GM12892 (cell line): Measurements from ENCODE around the gene TMEM9. TPM values are rescaled to one million over a fixed set of nuclear protein-coding genes. Genes with fewer than 3 reads are reported as not detected.

Source experiments
- DNase-seq: peaks from one replicate; pipeline ENCODE4 v3.0.0; 2011; ENCODE audit not compliant: insufficient read length
- FAIRE-seq: peaks from 2 replicates; lab custom pipeline; 2011; peaks lifted over from hg19 to GRCh38; lab: Jason Lieb, UNC
- POLR2A ChIP-seq: IDR thresholded peaks from 2 replicates; pipeline ENCODE4 v1.6.1; 2011; ENCODE audit warnings: low read depth, low read length, control low read depth
- POLR2AphosphoS5 ChIP-seq: IDR thresholded peaks from 2 replicates; pipeline ENCODE4 v1.6.1; 2011; ENCODE audit warnings: low read depth, low read length, control low read depth
- TAF1 ChIP-seq: IDR thresholded peaks from 2 replicates; pipeline ENCODE4 v1.6.1; 2011; ENCODE audit warnings: low read depth, mild to moderate bottlenecking, control low read depth, low read length, borderline replicate concordance
- polyA plus RNA-seq: library from polyadenylated mRNA; unstranded; fragments of >200 nt; gene quantifications from one replicate; pipeline ENCODE4 v1.2.1, GENCODE V29; 2012; ENCODE audit warnings: missing spikeins, inconsistent platforms; ENCODE audit not compliant: missing spikeins

The TMEM9 gene
- 31.1 TPM for polyA plus RNA-seq

- no peak for TF ChIP-seq POLR2A
- TF ChIP-seq POLR2AphosphoS5: no peak
- no peak for TF ChIP-seq TAF1
- FAIRE-seq: peak; percentile 72
- peak; percentile 97 for DNase-seq
These were observed at the start of gene TMEM9 for GRCh38 chr1:201154389-201155165. TMEM9 (minus strand) TSS chr1:201154474; CDS start chr1:201153923, 551 bp downstream.

- TF ChIP-seq TAF1: no peak
- TF ChIP-seq POLR2AphosphoS5: no peak
- TF ChIP-seq POLR2A: no peak
- no peak for DNase-seq
- FAIRE-seq: no peak
These were observed 44.3 kb upstream of the TMEM9 start for GRCh38 chr1:201198598-201198997.

GRCh38 chr1:201194046-201194445 is 39.8 kb upstream of the TMEM9 start:
- no peak for FAIRE-seq
- TF ChIP-seq TAF1 (no peak), POLR2AphosphoS5 (no peak), POLR2A (no peak)
- no peak for DNase-seq

DNA sequence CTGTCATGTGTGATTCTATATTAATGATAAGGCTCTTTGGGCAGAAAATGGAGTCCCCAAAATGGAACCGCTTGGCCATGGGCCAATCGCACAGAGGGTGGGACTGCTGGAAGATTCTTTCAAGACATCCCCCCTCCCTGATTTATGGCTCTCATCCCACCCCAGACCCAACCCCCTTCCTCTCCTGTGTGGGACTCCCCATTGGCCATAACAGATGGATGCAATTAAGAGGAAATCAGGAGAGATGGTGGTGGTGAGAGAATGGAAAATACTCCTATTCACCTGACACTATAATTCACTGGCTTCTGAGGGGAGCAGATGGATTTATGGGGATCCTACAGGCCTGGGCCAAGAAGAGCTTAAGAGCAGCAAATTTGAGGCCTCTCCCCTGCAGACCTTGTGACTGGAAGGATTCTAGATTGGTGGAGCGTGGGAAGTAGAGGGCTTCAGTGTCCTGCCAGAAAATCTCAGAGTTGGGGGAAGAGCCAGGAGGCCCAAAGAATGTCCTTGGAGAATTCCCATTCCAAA is 38.1 kb upstream of the TMEM9 start:
- no peak for DNase-seq
- TF ChIP-seq POLR2AphosphoS5: no peak
- no peak for TF ChIP-seq POLR2A
- TF ChIP-seq TAF1: no peak
- FAIRE-seq: no peak

- no peak for FAIRE-seq
- no peak for DNase-seq
- TF ChIP-seq POLR2AphosphoS5 (no peak), TAF1 (no peak)
These were observed 37.5 kb upstream of the TMEM9 start for GRCh38 chr1:201191653-201192260.

DNA sequence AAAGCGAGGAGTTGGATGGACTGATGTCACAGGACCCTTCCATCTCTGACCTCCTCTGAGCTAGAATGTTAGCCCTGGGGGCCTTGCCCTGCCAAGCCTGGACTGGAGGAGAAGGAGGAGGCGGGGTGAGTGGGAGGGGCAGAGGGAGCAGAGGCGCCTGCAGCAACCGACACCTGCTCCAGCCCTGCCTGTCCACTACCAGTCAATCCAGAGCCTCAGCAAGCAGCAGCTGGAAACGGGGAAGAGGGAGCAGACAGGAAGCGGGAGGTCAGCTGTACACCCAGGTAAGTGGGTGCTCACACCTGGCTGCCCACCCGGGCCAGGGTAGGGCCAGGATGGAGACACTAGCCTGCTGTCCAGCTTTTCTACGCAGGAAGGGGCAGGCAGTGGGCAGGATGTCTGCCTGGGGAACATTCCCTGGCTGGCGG is 36.4 kb upstream of the TMEM9 start, which contains the start of gene IGFN1:
Gene IGFN1, plus strand, starts transcription at position 201 of the 428 bp plus-strand sequence. CDS start 2,470 bp downstream, outside the sequence.
- TF ChIP-seq POLR2A: no peak
- no peak for TF ChIP-seq TAF1
- no peak for TF ChIP-seq POLR2AphosphoS5
- FAIRE-seq (no peak), DNase-seq (no peak)

GRCh38 chr1:201190005-201190404 is 35.7 kb upstream of the TMEM9 start:
- FAIRE-seq (no peak), DNase-seq (no peak)
- TF ChIP-seq POLR2AphosphoS5 (no peak), TAF1 (no peak), POLR2A (no peak)

DNA sequence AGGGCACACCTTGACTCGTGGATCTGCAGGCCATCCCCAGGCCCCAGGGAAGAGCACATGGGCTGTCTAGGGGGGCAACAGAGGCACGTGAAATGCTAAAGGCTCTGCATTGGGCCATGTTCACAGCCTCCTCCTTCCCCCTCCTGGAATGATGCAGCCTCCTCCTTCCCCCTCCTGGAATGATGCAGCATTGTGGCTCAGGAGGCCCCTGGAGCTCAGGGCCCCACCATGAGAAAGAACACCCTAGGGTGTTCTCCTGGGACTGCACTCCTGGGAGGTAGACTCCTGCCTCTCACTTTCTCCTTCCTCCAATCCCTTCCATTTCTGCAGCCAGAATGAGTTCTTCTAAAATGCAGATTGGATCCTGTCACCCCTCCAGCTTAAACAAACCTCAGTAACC is 34.8 kb upstream of the TMEM9 start:
- FAIRE-seq (no peak), DNase-seq (no peak)
- no peak for TF ChIP-seq TAF1
- no peak for TF ChIP-seq POLR2A
- TF ChIP-seq POLR2AphosphoS5: no peak

DNA sequence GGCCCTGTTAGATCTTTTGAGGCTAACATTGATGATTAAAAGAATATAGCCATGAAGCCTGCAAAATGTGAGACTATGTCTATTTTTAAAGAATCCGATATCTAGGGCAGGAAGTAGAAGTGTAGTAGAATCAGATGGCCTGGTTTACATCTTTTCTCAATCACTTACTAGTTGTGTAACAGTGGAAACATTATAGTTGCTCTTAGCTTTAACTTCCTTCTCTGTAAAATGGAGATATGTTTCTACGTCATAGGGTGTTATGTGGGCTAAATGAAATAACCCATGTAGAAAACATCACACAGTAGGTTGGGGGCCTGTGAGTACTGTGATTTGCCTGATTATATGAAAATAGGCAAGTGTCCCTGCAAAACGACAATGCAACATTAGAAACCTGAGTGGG is 31.9 kb upstream of the TMEM9 start:
- TF ChIP-seq POLR2AphosphoS5: no peak
- no peak for TF ChIP-seq POLR2A
- TF ChIP-seq TAF1: no peak
- no peak for DNase-seq
- FAIRE-seq: no peak

DNA sequence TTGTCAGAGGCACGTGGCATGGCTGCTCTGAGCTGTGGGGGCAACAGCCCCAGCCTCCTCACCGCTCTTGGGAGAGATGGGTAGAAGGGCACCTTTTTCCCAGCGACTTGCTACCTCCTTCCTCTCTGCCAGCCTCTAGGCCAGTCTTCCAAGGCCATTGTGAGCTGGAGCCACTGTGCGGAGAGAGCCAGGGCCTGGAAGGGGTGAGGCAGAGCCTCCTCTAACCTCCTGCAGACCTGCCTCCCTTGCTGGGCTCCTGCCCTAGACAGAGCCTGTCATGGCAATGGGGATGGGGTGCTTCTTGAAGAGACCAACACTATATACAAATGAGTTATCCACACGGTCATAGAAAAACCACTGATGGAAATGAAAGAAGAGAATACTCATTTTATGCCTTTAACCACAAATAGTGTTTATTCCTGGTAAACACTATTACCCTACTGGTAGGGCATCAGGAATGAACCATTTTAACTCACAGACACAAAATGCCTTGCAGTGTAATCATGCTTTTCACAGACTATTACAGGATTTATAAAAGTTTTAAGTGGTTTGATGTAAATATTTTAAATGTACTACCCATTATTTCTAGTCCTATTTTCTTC is 31.4 kb upstream of the TMEM9 start:
- FAIRE-seq (no peak), DNase-seq (no peak)
- TF ChIP-seq POLR2A (no peak), TAF1 (no peak), POLR2AphosphoS5 (no peak)

- TF ChIP-seq TAF1: no peak
- FAIRE-seq (no peak), DNase-seq (no peak)
These were observed 30.8 kb upstream of the TMEM9 start for GRCh38 chr1:201185123-201185453.
